GM21423 (cell line): ENCODE measurements around the gene MYO7A.
"Not testable (repeated sequence)": the region's sequence is repeated elsewhere in the genome, so short reads cannot be mapped to it uniquely, and the experiment has no call there.

Source experiments
- ATAC-seq: cut with Tn5 transposase; IDR thresholded peaks from one replicate; pipeline ENCODE4 v1.9.1; 2021; ENCODE audit warnings: mild to moderate bottlenecking, moderate library complexity; ENCODE audit not compliant: unreplicated experiment

Gene MYO7A

GRCh38 chr11:77092382-77092781 is 35.7 kb upstream of the MYO7A start:
- no peak for ATAC-seq

GRCh38 chr11:77093056-77093891 is 34.8 kb upstream of the MYO7A start:
- no peak for ATAC-seq

- ATAC-seq = no peak
Measured at GRCh38 chr11:77093987-77094840, 33.8 kb upstream of the MYO7A start.

- no peak for ATAC-seq
Measured at GRCh38 chr11:77094841-77095365, 33.1 kb upstream of the MYO7A start.

GRCh38 chr11:77095551-77096490 is 32.2 kb upstream of the MYO7A start:
- no peak for ATAC-seq

- no peak for ATAC-seq
Measured at GRCh38 chr11:77096591-77097019, 31.4 kb upstream of the MYO7A start.

GRCh38 chr11:77097180-77097579 is 30.9 kb upstream of the MYO7A start:
- ATAC-seq = not testable (repeated sequence)

GRCh38 chr11:77100166-77101042 is 27.6 kb upstream of the MYO7A start:
- ATAC-seq = no peak

- no peak for ATAC-seq
Measured at GRCh38 chr11:77101043-77101537, 27.0 kb upstream of the MYO7A start.

- no peak for ATAC-seq
Measured at GRCh38 chr11:77102246-77103210, 25.5 kb upstream of the MYO7A start, which contains the start of gene OMP. OMP (plus strand) TSS chr11:77102840; CDS start chr11:77102840, 0 bp downstream.

- ATAC-seq = no peak
Measured at GRCh38 chr11:77103319-77103718, 24.7 kb upstream of the MYO7A start.

GRCh38 chr11:77104727-77105126 is 23.3 kb upstream of the MYO7A start:
- ATAC-seq = no peak

GRCh38 chr11:77106321-77106720 is 21.7 kb upstream of the MYO7A start:
- no peak for ATAC-seq

- ATAC-seq = no peak
Measured at GRCh38 chr11:77106759-77107158, 21.3 kb upstream of the MYO7A start.

GRCh38 chr11:77107950-77108349 is 20.1 kb upstream of the MYO7A start:
- ATAC-seq = no peak

GRCh38 chr11:77108436-77108835 is 19.6 kb upstream of the MYO7A start:
- no peak for ATAC-seq

GRCh38 chr11:77109236-77110019 is 18.6 kb upstream of the MYO7A start:
- no peak for ATAC-seq
